SIG-M5 (cell line): ENCODE results near the gene F12.
"Not testable (repeated sequence)": the region's sequence is repeated elsewhere in the genome, so short reads cannot be mapped to it uniquely, and the experiment has no call there.

Source experiments
- DNase-seq: peaks from one replicate; lab custom pipeline; 2025; lab: John Stamatoyannopoulos, UW

Gene F12

DNA sequence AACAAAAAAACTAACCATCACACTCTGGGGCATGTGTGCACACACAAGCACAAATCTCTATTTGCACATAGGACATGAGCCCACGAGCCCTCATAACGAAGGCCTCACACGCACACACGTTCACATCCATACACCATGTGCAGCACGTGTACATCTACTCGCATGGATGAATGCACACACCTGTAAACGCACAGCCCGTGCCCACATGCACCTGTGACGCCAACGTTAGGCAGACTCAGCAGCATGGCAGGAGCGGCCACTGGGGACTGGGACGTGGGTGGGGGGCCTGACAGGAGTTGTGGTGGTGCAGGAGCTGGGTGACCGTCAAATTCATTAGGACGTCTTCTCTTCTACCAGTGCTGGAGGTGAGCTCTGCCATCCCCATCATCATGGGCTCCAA, 22.0 kb downstream of the F12 start:
- DNase-seq, result no peak

DNA sequence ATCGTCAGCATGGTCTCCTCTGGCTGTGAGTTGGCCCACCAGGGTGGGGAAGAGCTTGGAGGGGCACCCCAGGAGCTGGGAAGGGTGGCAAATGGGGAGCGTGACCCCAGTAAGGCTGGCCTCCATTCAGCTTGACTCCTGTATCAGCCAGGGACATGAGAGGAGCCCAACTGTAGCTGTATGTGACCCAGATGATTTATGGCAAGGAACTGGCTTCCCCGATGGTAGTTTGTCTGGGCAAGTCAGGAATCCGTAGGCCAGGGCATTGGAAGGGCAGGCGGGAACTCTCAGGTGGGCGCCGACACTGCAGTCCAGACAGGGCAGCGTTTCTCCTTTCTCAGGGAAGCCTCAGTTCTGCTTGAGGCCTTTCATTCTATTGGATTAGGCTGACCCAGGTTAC, 22.8 kb downstream of the F12 start:
- no peak for DNase-seq

DNA sequence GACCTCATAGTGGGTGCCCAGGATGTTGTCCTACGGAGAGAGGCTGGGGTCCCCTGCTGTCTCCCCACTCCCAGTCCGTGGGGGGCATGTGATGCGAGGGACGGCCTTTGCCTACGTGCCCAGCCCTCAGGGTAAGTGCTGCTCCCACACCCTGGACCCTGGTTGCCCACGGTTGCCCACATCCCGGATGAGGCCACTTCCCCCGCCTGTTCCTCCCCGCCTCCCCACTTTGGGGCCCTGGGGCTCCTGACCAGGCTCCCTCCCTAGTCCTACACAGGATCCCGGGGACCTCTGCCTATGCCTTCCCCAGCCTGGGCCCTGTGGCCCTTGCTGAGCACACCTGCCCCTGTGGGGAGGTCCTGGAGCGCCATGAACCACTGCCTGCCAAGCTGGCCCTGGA, 23.6 kb downstream of the F12 start:
- no peak for DNase-seq

DNA sequence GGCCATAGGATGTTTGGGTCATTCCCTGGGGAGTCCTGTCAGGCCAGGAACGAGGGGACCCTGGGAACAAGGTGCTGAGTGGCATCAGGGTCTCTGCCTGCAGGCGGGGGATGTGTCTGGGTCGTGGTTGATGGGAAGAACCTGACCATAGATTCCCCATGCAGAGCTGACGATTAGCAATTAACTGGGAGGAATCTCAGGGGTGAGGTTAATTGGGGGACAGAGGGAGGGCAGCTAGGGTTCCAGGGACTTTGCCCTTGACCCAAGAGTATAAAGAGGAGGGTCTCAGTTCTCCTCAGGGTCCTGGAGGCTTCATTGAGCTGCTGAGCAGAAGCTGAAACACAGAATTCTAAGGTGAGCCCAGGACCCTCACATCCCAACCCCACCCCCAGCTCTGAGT, 25.2 kb downstream of the F12 start, which contains the start of gene SLC34A1:
Gene SLC34A1 (plus strand): TSS at position 301 of the 400 bp plus-strand sequence. CDS start 1,308 bp downstream, outside the sequence.
- DNase-seq, result no peak

DNA sequence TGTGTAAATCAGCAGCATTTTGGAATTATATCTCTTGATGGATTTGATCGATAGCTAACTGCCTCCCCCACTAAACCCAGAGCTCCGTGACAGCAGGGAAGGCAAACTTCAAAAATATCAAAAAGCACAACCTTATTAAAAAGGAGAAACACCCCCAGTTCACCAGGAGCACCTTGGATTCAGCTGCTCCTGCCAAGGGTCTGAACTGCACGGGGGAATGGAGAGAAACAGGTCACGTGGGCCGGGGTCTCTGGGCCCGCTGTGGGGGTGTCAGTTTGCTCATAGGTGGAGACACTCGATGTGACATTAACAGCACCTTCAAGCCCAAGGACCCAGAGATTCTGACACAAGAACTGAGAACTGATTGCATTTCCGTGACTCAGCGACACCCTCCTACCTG, 26.2 kb downstream of the F12 start:
- DNase-seq, result no peak

DNA sequence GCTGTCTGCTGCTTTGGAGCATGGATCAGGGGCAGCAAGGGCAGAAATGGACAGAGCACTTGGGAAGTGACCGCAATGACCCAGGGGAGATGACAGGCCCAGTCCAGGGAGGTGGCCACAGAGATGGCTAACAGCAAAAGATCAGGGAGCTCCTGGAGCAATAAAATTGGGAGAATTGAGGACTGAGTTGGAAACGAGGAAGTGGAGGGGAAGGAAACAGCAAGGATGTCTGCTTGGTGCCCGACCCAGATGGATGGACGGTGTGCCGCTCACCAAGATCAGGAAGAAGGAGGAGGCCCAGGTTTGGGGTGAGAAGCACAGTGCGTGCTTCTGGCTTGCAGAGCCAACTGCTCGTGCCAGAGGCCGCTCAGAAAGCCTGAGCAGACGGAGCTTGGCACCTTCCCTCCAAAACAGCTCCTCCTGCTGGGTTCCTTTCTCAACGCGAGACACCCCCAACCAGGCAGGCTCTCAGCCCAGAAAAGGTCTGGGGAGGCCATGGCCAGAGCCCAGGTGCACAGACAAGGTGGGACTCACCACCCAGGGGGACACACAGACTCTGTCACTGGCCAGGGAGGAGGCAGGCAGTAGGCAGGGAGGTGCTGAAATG, 26.8 kb downstream of the F12 start:
- no peak for DNase-seq

DNA sequence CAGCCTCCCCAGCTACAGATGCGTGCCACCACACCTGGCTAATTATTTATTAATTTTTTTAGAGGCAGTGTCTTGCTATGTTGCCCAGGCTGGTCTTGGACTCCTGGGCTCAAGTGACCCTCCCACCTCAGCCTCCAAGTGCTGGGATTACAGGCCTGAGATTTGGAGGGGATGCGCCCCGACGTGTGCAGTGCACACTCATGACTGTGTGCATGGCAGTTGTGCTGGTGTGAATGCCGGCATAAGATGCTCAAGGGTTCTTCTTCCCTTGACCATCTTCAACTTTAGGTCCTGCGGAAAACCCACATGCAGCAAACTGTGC, 28.6 kb downstream of the F12 start:
- no peak for DNase-seq

DNA sequence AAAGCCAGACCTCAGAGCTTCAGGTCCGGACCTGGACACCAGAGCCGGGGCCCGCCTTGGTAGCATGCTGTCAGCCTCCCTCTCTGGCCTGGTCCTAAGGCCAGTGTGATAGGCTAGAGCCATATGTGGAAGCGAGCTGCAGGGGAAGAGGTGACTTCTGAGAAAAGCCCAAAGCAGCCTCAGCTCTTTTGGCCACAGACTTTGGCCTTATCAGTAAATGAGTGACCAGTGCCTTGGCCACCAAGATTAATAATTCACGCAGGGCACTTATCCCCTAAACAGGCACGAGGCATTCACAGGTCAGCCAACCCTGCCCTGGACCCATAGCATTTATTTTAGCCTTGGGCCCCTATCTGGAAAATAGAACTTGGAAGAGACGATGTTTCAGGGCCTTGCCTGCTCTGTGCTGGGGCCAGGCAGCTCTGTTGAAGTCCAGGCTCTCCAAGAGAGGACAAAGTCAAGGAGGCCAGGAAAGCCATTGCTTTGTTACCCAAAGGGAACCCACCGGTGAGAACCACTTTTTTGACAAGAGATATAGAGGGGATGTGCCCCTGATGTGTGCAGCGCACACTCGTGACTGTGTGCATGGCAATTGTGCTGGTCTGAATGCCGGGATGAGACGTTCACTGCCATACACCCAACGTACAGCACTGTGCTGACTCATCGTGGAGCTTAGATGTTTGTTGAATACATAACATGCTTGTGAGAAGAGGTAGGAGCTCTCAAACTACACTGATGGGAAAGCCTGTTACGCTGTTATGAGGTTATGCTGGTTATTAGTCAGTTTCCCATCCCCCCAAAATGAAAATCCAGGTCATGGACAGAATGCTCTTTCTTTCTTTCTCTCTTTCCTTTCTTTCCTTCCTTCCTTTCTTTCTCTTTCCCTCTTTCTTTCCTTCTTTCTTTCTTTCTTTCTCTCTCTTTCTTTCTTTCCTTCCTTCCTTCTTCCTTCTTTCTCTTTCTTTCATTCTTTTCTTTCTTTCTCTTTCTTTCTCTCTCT, 30.2 kb downstream of the F12 start:
- no peak for DNase-seq

DNA sequence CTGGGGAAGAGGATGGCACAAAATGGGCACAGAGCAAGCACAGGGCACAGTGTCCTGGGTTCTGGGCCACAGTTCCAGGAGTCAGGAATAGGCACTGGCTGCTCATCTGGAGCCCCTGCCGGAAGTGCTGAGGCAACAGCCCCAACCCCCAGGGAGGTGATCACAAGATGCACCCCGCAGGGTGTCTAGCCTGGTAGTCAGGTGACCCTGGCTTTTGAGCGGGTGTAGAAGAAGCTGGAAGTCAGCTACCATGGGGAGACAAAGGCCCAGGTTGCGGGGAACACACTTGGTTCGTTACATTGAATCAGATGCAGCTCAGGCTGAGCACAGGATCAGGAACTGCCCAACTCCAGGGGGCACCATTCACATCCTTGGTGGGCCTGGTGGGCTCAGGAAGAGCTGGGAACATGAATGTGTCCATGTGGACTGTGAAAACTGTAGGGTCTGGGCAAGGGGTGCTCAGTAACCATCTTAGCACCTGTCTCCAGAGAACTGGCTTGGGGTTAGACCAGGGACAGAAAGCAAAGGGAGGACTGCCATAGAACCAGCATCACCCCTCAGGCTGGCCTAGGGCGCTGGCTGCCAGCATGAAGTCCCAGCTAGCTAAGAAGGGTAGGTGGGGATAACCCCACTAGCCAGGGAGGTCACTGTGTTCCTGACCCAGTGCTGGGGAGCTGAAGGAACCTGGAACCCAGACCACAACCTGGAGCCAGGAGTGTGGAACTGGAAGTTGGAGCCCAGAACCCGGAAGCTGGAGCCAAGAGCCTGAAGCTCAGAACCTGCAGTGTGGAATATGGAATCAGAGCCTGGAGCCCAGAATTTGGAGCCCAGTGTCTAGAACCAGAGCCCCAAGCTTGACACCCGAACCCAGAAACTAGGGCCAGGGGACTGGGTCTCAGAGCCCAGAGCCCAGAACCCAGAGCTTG, 31.2 kb downstream of the F12 start:
- no peak for DNase-seq

DNA sequence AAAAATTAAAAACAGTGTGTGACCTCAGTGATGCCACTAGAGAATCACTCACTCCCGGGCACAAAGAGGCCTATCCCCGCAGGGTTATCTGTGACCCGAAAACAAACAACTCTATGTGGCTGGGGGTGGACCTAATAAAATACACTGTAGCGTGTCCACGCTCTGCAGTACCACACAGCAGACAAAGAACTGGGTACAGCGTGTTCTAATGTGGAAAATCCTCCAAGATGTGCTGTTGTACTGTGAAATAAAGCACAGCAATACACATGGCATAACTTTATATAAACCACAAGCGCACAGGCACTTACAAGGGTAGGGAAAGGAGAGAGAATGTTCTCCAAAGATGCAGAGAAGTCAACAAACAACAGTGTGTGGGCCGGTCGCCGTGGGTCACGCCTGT, 33.3 kb downstream of the F12 start:
- DNase-seq, result no peak

DNA sequence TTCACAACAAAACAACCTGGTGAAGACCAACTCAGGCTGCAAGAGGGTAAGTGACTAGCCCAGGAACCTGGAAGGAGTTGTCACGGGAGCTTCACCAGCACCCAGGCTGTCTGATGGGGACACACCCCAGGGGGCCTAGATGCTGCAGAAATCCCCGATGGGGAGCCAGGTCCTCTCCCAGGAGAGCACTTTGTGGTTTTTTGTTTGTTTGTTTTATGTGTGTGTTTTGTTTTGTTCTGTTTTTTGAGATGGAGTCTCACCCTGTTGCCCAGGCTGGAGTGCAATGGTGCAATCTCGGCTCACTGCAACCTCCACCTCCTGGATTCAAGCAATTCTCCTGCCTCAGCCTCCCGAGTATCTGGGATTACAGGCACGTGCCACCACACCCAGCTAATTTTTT, 33.8 kb downstream of the F12 start:
- not testable (repeated sequence) for DNase-seq

DNA sequence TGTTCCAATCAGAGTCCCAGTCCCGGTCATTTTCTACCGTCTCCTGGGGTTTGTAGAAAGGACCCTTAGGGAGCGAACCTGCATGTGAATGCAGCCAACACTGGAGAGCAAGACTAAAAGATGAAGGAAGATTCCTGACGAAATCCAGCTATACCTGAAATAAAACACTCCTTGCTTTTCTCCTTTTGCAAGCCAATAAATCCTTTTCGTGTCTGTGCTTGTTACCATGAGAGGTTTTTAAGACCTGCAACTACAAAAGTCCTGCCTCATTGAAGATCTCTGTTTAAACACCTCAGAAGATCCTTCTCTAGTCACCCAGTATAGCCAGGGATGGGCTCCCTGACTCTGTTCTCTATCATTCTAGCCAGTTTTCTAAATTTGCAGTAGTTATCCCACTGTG, 35.2 kb downstream of the F12 start:
- no peak for DNase-seq

DNA sequence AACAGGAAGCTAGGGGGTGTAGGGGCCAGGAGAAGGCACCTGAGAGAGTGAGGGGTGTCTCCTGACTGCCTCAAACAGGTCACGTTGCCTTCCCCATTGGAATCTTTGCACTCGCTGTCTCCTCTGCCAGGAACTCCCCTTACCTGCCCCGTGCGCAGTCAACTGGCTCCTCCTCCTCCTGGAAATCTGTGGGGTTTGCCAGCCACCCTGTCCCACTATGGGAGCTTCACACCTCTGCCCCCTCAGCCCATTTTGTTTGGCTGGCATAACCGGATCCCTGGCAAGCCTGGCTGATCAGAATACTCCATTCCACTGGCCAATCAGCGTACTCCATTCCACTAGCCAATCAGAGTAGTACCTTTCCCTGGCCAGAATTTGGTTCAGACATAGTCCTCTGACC, 35.6 kb downstream of the F12 start:
- no peak for DNase-seq

DNA sequence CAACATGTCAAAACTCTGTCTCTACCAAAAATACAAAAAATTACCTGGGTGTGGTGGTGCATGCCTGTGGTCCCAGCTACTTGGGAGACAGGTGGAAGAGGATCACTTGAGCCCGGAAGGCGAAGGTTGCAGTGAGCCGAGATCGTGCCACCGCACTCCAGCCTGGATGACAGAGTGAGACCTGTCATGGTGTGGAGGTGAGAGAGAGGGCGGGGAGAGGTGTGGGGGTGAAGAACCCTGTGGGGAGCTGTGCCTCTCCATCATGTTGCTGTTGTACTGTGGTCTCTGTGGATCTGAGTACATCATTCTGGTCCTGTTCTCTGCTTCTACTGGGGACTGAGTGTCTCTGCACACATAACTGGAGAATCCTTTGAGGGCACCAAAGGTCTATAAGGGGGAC, 36.5 kb downstream of the F12 start:
- no peak for DNase-seq

DNA sequence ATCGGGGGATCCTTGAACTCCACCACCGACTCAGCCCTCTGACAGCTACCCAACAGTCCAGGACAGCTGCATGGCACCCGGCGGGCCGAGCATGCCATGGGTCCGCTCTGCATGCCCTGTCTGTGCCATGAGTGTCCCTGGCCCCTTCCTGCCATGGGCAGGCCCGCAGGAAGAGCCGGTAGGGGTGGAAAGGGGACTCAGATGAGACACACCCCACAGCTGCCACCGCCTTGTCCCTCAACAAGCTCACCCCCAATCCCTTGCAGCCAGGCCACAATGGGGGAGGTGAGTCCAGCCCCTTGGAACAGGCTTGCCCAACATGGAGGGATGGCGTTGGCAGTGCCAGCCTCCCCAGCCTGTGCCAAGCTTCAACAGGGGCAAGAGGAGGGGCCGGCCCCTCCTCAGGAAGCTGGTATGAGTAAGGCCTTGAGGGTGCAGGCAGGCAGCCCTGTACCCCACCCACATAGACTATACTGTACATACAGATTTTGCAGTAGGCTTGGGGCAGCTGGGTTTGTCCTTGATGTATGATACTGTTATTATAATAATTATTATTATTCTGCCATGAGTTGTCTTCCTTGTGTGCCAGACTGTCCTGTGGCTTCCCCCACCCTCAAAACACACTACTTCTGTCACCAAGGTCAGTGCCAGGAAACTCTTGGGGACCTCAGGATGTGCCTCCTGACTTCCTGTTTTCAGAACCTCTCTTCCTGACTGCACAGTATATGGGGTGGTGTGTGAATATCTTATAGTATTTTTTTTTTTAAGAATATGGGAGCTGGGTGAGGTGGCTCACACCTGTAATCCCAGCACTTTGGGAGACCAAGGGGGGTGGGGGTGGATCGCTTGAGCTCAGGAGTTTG, 37.1 kb downstream of the F12 start:
- no peak for DNase-seq

DNA sequence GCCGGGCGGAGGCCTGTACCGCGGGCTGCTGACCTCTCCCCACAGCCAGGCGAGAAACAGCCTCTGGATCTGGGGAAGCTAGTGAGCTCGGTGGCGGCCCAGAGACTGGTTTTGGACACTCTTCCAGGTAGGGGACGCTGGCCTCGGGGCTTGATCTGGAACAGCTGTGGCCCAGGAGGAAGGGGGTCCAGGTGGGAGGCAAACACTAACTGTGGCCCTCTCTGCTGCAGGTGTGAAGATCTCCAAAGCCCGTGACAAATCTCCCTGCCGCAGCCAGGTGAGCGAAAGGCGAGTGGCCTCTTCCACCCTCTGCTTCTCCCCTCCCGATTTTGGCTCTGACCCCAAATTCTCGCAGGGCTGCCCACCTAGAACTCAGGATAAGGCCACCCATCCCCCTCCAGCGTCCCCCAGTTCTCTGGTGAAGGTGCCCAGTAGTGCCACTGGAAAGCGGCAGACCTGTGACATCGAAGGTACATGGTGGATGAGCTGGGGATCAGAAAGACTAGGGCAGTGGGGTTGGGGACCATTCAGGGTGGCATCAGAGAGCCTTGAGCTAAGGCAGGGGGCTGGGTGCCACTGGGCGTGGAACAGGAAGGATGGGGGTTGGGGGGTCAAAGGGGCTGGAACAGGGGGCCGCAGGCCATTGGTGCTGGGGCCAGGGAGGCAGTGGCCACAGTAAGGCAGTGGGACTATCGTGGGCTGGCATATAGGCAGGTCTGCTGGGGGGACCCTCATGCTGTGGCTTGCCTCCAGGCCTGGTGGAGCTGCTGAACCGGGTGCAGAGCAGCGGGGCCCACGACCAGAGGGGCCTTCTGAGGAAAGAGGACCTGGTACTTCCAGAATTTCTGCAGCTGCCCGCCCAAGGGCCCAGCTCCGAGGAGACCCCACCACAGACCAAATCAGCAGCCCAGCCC, 38.0 kb downstream of the F12 start:
- DNase-seq, result no peak

DNA sequence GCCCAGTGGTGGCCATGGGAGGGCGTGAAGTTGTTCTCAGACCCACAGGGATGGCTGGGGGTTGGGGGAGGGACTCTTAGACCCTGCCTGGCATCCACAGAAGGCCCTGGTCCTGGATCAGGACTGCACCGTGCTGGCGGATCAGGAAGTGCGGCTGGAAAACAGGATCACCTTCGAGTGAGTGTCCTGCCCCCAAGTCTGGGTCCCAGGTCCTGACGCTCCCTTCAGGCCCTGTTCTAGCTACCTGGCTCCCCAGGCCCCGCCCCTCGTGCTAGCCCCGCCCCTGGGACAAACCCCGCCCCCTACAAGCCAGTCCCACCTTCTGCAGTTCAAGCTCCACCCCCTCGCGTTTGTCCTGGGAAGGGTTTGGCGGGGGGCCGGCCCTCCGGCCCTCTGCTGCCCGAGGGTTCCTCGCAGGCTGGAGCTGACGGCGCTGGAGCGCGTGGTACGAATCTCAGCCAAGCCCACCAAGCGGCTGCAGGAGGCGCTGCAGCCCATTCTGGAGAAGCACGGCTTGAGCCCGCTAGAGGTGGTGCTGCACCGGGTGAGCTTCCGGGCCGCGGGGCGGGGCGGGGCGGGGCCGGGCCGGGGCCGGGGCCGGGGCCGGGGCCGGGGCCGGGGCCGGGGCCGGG, 38.8 kb downstream of the F12 start:
- DNase-seq, result no peak

DNA sequence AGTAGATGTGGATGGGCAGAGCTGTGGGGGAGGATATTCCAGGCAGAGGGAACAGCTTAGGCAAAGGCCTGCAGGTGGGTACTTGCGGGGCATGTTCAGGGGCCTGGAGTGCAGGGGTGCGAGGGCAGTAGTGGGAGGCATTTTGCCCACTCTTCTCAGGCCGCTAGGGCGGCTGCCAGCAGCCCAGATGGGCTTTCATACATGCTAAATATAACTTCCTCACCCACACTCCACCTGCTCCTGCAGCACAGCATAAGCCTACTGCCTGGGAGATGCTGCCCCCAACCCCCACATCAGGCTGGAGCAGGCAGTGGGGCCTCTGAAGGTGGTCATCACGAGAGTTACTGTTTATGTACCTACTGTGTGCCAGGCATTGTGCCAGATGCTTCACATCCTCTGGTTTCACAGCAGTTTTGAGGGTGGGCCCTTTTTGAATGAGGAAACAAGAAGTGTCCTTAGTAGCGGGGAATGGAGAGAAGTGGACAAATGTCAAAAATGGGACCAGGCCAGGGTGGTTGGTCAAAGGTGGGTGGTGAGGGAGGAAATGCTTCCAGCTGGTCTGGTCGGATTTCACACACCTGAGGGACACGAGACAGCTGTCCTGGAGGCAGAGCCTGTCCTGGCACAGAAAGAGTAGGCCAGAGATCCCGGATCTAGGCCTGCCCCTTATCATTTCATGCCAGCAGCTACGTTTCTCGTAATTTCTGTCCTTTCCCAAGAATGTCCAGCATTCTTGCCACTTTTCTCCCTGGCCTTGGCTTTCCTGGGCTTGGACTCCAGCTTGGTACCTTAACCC, 39.5 kb downstream of the F12 start:
- DNase-seq, result no peak
